Ovary (tissue), 9 donors: ENCODE results near the gene GDF10. TPM values are rescaled to one million over a fixed set of nuclear protein-coding genes. Genes with fewer than 3 reads are reported as not detected.
A peak's percentile ranks its signal among the peaks of the same experiment; 100 is the strongest.

ENCODE experiments used
- DNase-seq, 5 donors: peaks; one replicate each; pipeline ENCODE4 v3.0.0-alpha.2; 2019 to 2020
- H3K27ac ChIP-seq, 2 donors: fragments of 200-600 bp; one replicate each; pipeline versions ENCODE4 v1.5.1 to v1.8.0; 2019 to 2022
- H3K27me3 ChIP-seq: fragments of 200-600 bp; one replicate; pipeline ENCODE4 v1.8.0; 2022
- H3K36me3 ChIP-seq: fragments of 200-600 bp; sonication (generic); one replicate; pipeline ENCODE4 v1.5.1; 2019
- H3K4me1 ChIP-seq: one replicate; pipeline ENCODE4 v1.8.1; 2013; ENCODE audit warnings: mild to moderate bottlenecking, moderate library complexity; ENCODE audit not compliant: insufficient read depth
- H3K4me3 ChIP-seq: fragments of 200-600 bp; sonication (generic); one replicate; pipeline ENCODE4 v1.5.1; 2017
- H3K9me3 ChIP-seq, 2 donors: fragments of 200-600 bp in 1 of 2; sonication (generic) in 1 of 2; one replicate each; pipeline versions ENCODE4 v1.5.1 to v1.8.1; 2013 to 2019; ENCODE audit warnings: mild to moderate bottlenecking in 1 of 2, moderate library complexity in 1 of 2
- CTCF ChIP-seq, 3 donors: fragments of 450-650 bp in 2 of 3; fragments of 200-600 bp in 1 of 3; IDR thresholded peaks; one replicate each; pipeline versions ENCODE4 v1.5.1 to v1.8.0; 2016 to 2022; ENCODE audit warnings: antibody characterized with exemption in 3 of 3, mild to moderate bottlenecking in 1 of 3
- EP300 ChIP-seq: sonication (generic); formaldehyde crosslinking; IDR thresholded peaks from one replicate; pipeline ENCODE4 v1.6.1; 2017; ENCODE audit warnings: antibody characterized with exemption
- POLR2A ChIP-seq: fragments of 450-650 bp; IDR thresholded peaks from one replicate; pipeline ENCODE4 v1.6.1; 2017; ENCODE audit warnings: antibody characterized with exemption, mild to moderate bottlenecking, moderate library complexity
- WGBS, 3 donors: extraction: QIAGEN DNeasy Blood & Tissue Kit in 1 of 3; methylation state at CpG; one replicate each; pipeline versions ENCODE4 v1.1.5 to v1.1.7; 2013 to 2017; 5-methylcytosine and 5-hydroxymethylcytosine counted together
- intact Hi-C, 4 donors: fragments of 100-400 bp; cut with DNase I; formaldehyde crosslinking; loops; one replicate each; pipeline versions ENCODE4 v1.11.0 to v1.15.1; 2022 to 2023
- polyA plus RNA-seq, 2 donors: library from polyadenylated mRNA; stranded (reverse); fragments of 200-250 nt in 1 of 2; fragments of 350-450 nt in 1 of 2; fragmentation: Illumina TruSeq in 1 of 2; extraction: RNeasy Lipid Tissue Mini Kit (QIAGEN cat#74804) in 1 of 2; gene quantifications; one replicate each; pipeline ENCODE4 v1.2.3, GENCODE V29; 2013 to 2014
- total RNA-seq, 7 donors: library from RNA; depleted of rRNA in 2 of 7; stranded (reverse); fragments of >200 nt in 2 of 7; fragmentation: NEBNext Ultra II Directional in 3 of 7; extraction: Animal tissue kit (Norgen Biotek cat#: 25700) in 3 of 7; gene quantifications; one replicate each; pipeline versions ENCODE4 v1.1.0 to v1.2.4, GENCODE V29; 2016 to 2023
- donor health status: DM: no; HTN: no; CAD: no; lungs with moderate emphysema.
- donor health status: DM: no; HTN: no; CAD: no.
- donor health status: Bipolar disorder and iron deficiency.
- donor health status: DM: yes; HTN: yes; CAD: no.
- donor health status: DM: no; HTN: no; CAD: no.
- donor health status: DM: yes; HTN: yes; CAD: no.

The GDF10 gene
- total and polyA plus RNA-seq, 9 donors = 0.12 to 1.2 (median 0.53) TPM; not detected in 3

- no peaks in the 10 kb centered on the region for H3K27me3 ChIP-seq
- H3K4me3 ChIP-seq = no peak overlapping the region
- WGBS, 3 donors = 85 to 94% (median 88%) methylated on average over 4 of the region's 4 CpGs
- DNase-seq = peak in 1 of 5 donors; percentile 6
- H3K9me3 ChIP-seq = no peaks in the 10 kb centered on the region
- no peak overlapping the region for H3K27ac ChIP-seq
- H3K36me3 ChIP-seq = no peaks in the 10 kb centered on the region
- TF ChIP-seq CTCF (IDR thresholded peaks at IDR 0.05) = no peak
- TF ChIP-seq POLR2A = no peak
- no peak for TF ChIP-seq EP300
- no peaks in the 10 kb centered on the region for H3K4me1 ChIP-seq
- intact Hi-C loops = loop anchor here in 1 of 4 donors (10.0 kb wide), 1 partner anchor 292 kb away; no protein-coding TSS in a partner anchor
Measured at GRCh38 chr10:47317251-47317650, 17.3 kb downstream of the GDF10 start.

- intact Hi-C loops = loop anchor here in 1 of 4 donors (10.0 kb wide), 1 partner anchor 294 kb away; no protein-coding TSS in a partner anchor
- Histone ChIP-seq H3K9me3 (no peaks in the 10 kb centered on the region), H3K36me3 (no peaks in the 10 kb centered on the region), H3K4me3 (no peak overlapping the region), H3K4me1 (no peaks in the 10 kb centered on the region), H3K27me3 (no peaks in the 10 kb centered on the region), H3K27ac (no peak overlapping the region)
- peak in 1 of 5 donors; percentile 3 for DNase-seq
- TF ChIP-seq EP300 (no peak), CTCF (IDR thresholded peaks at IDR 0.05) (no peak), POLR2A (no peak)
- 79% methylated on average over 9 of the region's 9 CpGs for WGBS, 3 donors
Measured at GRCh38 chr10:47318706-47319105, 18.7 kb downstream of the GDF10 start.

GRCh38 chr10:47319784-47320183, 19.8 kb downstream of the GDF10 start:
- TF ChIP-seq CTCF (IDR thresholded peaks at IDR 0.05) (no peak), POLR2A (no peak), EP300 (no peak)
- DNase-seq = peak in 1 of 5 donors; percentile 7
- intact Hi-C loops = loop anchor here in 1 of 4 donors (10.0 kb wide), 1 partner anchor 295 kb away; no protein-coding TSS in a partner anchor
- Histone ChIP-seq H3K9me3 (no peaks in the 10 kb centered on the region), H3K4me1 (no peaks in the 10 kb centered on the region), H3K27ac (no peak overlapping the region), H3K4me3 (no peak overlapping the region), H3K27me3 (no peaks in the 10 kb centered on the region), H3K36me3 (no peaks in the 10 kb centered on the region)
- WGBS, 3 donors = 83 to 91% (median 83%) methylated on average over 8 of the region's 8 CpGs

GRCh38 chr10:47320812-47321211, 20.8 kb downstream of the GDF10 start:
- H3K4me3 ChIP-seq = no peak overlapping the region
- H3K27ac ChIP-seq = no peak overlapping the region
- no peaks in the 10 kb centered on the region for H3K36me3 ChIP-seq
- intact Hi-C loops = no loop called here
- 52 to 59% (median 57%) methylated on average over 6 of the region's 6 CpGs for WGBS, 3 donors
- no peak for DNase-seq
- no peaks in the 10 kb centered on the region for H3K4me1 ChIP-seq
- TF ChIP-seq POLR2A (no peak), EP300 (no peak), CTCF (IDR thresholded peaks at IDR 0.05) (no peak)
- no peaks in the 10 kb centered on the region for H3K27me3 ChIP-seq
- H3K9me3 ChIP-seq = no peaks in the 10 kb centered on the region
